ENCODE data around the gene KAT7.
A peak's percentile ranks its signal among the peaks of the same experiment; 100 is the strongest.

KAT7 gene

DNA sequence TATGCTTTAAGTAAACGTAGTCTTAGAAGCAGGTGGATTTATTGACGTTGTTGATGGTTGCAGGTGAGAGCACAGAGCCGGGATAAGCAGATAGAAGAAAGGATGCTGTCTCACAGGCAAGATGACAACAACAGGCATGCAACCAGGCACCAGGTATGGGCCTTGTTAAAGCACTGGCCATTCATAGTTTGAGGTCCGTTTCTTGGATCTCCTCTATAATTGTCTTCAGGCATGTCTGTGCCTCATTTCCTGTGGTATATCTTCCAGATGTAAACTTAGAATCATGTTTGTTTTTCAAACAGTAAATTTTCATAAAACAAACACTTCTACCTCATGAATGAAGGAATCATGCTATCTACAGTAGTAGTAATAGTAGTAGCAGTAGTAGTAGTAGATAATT is 20.6 kb downstream of the KAT7 start:
- DNase-seq (ENCODE audit: low spot score) = no peak

DNA sequence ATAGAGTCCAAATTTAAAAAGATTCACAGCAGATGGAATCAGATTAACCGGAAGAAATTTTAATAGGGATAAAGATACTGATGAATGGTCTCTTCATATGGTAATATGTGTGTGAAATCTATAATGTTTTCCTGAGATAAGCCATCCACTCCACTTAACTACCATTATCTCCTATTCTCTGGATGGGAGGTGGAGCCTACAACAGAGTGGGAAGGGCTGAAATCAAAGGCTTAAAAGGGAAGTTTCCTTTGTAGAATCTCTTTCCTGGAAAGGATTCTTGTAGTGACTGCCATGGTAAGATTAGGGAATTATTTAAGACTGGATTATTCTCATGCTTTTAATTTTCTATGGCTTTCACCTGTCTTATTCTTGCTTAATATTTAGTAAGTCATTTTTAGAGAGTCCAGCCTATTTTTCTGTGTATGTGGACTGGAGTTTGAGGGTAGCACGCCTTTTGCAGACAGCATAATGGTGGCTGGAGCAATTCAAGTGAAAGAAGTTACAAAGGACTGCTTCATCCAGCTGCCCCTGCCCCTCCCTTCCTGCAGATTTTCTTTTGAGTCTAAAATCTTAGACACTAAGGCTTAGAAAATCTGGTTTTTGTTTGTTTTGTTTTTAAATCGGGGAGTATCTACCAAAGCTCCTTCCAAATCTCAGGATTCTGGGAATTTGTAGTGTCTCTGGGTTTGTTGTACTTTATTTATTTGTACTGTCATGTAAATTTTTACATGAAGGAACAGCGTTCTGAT is 26.5 kb downstream of the KAT7 start:
- DNase-seq (ENCODE audit: low spot score) = no peak

DNA sequence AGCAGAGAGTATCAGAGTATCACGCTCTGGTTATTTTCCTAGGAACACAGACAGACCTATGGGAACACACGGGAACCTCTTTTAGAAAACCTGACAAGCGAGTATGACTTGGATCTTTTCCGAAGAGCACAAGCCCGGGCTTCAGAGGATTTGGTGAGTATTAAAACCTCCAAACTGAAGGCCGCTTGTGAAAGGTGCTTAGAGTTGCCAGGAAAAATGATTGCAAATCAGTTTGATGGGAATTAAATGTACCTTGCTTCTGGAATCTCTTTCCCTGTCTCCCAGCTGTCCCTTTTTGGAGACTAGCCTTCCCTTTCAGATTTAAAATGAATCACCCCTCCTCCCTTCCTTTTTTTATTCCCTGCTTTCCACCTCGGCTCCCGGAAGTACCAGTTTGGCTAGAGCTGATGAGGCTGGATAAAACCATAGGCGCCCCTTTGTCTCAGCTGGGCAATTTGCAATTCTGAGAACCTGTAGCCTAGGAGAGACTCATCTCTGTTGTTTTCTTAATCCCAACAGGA is 27.3 kb downstream of the KAT7 start:
- DNase-seq (ENCODE audit: low spot score) = no peak

GRCh38 chr17:49817993-49818392 is 29.5 kb downstream of the KAT7 start:
- no peak for DNase-seq (ENCODE audit: low spot score)

DNA sequence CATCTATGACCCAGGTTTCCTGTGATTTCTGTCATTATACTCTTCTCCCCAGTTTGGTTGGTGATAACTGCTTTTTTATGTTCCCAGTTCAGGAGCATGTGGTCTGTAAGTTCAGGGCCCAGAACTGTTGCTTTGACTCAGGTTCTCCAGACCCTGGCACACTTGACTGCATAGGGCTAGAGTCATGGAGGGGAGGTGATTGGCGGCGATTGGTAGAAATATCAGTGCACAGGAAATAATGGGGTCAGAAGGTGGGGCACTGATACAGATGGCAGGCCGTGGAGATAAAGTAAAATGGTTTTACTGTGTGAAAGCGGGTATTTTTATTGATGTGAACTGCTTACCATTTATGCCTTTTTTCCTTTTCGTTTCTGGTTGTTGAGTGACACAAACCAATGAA is 30.7 kb downstream of the KAT7 start:
- DNase-seq (ENCODE audit: low spot score) = no peak

GRCh38 chr17:49819651-49820050 is 31.2 kb downstream of the KAT7 start:
- no peak for DNase-seq (ENCODE audit: low spot score)

DNA sequence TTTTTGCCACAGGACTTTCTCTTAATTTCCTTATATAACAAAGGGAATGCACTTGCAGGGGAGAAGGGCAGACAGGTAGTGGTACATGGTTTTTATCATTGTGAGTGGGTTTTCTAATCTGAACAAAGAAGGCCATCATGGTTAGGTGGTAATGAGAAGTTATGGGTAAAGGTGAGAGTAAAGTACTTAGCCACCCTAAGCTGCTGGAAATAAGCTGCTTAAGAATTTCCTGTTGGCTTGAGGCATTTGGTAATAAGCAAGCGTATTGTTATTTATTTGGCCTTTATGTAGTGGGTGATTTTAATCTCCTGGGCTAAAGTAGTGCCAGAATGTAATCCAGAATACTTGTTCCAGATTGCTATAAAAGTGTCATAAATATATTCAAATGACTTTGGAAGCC is 32.3 kb downstream of the KAT7 start:
- DNase-seq (ENCODE audit: low spot score) = no peak

GRCh38 chr17:49821466-49821865 is 33.0 kb downstream of the KAT7 start:
- DNase-seq (ENCODE audit: low spot score) = no peak

- DNase-seq (ENCODE audit: low spot score) = no peak
Observed at GRCh38 chr17:49821916-49822315, 33.4 kb downstream of the KAT7 start.

DNA sequence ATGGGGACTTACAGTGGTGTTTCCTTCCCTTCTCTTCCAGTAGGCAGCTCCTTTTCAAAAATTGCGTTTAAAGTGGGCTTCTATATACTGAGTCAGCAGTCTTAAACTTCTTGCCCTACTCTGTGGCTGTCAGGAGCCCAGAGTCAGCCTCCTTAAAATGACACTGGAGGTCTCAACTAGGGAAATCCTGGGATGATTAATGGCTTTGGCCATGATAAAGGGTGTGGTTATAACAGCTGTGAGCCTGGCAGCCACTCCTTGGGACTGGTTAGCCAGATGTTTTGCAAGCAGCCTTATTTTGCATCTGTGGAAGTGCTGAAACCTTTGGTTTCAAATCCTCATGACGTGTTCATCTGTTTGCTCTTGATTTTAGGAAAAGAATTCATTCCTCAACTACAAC is 34.3 kb downstream of the KAT7 start:
- DNase-seq (ENCODE audit: low spot score) = peak; percentile 53

GRCh38 chr17:49823614-49824013 is 35.1 kb downstream of the KAT7 start:
- no peak for DNase-seq (ENCODE audit: low spot score)

DNA sequence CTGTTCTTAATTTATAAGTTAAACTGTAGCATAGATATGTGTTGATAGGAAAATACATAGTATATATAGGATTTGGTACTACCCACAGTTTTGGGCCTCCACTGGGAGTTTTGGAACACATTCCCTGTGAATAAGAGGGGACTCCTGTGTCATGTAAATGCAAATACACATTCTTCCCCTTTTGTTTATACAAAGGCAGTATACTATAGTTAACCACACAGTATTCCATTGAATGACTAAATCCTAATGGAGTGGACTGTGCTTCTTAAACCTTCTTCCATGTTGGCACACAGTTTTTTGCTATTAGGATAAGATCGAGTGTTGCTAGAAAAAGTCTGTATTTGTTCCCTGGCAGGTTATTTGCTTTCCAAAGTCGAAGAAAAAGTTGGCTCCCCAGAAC is 37.2 kb downstream of the KAT7 start:
- no peak for DNase-seq (ENCODE audit: low spot score)

- DNase-seq (ENCODE audit: low spot score) = peak; percentile 42
Observed at GRCh38 chr17:49828325-49828724, 39.8 kb downstream of the KAT7 start.

GRCh38 chr17:49829026-49829425 is 40.5 kb downstream of the KAT7 start:
- no peak for DNase-seq (ENCODE audit: low spot score)

DNA sequence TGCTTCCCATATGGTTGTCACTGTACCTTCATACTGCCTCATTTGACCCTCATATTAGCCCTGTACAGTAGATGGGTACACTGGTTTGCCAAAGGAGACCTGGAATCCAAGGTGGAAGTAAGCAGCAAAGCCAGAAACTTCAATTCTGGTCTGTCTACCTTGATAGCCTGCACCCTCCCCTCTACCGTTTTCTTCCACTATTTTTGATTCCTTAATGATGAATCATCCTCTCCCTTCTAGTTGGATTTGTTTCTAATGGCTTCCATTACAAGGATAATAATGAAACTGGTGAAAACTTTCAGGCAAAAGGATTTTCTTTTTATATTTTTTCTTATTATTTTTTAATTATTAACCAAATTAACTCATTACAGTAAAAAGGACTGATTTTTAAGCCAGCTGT is 42.1 kb downstream of the KAT7 start:
- no peak for DNase-seq (ENCODE audit: low spot score)

GRCh38 chr17:49832840-49833599 is 44.5 kb downstream of the KAT7 start:
- no peak for DNase-seq (ENCODE audit: low spot score)

- DNase-seq (ENCODE audit: low spot score) = no peak
Observed at GRCh38 chr17:49834118-49834743, 45.8 kb downstream of the KAT7 start.

DNA sequence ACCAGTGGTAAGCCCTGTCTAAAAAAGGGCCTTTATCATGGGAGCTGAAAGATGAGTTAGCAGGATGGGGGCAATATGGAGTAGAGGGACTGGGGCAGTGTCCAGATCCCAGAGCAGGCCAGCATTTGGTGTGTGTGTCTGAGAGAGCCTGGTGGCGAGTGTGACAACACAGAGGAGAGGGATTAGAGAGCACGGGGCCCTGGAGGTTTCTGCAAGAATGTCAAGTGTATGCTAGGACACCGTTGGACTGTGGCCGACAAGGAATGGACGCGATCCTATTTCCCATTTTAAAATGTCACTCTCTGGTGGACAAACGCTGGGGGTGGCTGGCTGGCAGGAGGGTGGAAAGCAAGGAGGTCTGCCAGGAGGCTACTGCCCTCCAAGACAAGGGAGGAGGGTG is 47.0 kb downstream of the KAT7 start:
- DNase-seq (ENCODE audit: low spot score) = no peak

GRCh38 chr17:49836111-49837030 is 47.9 kb downstream of the KAT7 start:
- no peak for DNase-seq (ENCODE audit: low spot score)

- no peak for DNase-seq (ENCODE audit: low spot score)
Observed at GRCh38 chr17:49839455-49839854, 51.0 kb downstream of the KAT7 start.

DNA sequence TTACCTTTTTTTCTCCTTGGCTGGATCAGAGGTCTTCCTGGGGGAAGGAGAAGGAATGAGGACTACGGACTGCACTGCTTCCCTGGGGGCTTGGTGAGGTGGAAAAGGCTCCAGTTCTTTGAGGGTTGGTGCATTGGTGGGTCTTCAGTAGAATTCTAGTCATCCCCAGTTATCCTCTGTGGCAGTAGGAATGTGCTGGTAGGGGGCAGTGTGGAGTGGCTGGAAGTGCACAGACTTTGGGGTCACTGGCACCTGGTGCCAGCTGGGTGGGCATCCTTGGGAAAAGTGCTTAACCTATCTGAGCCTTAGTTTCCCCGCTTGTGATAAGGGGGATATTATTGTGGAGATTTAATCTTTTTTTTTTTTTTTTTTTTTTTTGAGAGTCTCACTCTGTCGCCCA is 53.1 kb downstream of the KAT7 start:
- DNase-seq (ENCODE audit: low spot score) = no peak

GRCh38 chr17:49842371-49842770 is 53.9 kb downstream of the KAT7 start:
- no peak for DNase-seq (ENCODE audit: low spot score)

All from hematopoietic multipotent progenitor cell treated with erythropoietin and hydrocortisone succinate and interleukin-3 and kit ligand, for 17 days (in vitro differentiated cells).